ENCODE measurements around the gene PTDSS2. TPM values are rescaled to one million over a fixed set of nuclear protein-coding genes. Genes with fewer than 3 reads are reported as not detected.

Gene PTDSS2
- total and polyA plus RNA-seq, 2 of the 13 experiments (the other 11 are each of a cell fraction or from before 2014, with no cell fraction given), result 21.7 to 26.4 TPM

- TF ChIP-seq ZNF282 (IDR thresholded peaks at IDR 0.05; ENCODE audit: partially characterized antibody), result no peak
- no peak for TF ChIP-seq ZNF460 (CRISPR knock-in tag; IDR thresholded peaks at IDR 0.05; ENCODE audit: borderline replicate concordance)
- TF ChIP-seq ZNF296 (CRISPR knock-in tag; conservative IDR thresholded peaks at IDR 0.05), result peak; percentile 66; the same call in 1 of the 2 replicates
- no peak for TF ChIP-seq ZNF558 (CRISPR knock-in tag; IDR thresholded peaks at IDR 0.05; ENCODE audit: borderline replicate concordance)
- TF ChIP-seq FOXK1 (CRISPR knock-in tag; IDR thresholded peaks at IDR 0.05; ENCODE audit: borderline replicate concordance, low read depth), result no peak
- no peak for TF ChIP-seq KDM6A (CRISPR knock-in tag; IDR thresholded peaks at IDR 0.05; ENCODE audit: low read depth)
- peak; percentile 63; the same call in 1 of the 2 replicates for TF ChIP-seq ELF3 (CRISPR knock-in tag; IDR thresholded peaks at IDR 0.05)
- TF ChIP-seq HOXA9 (CRISPR knock-in tag; IDR thresholded peaks at IDR 0.05; ENCODE audit: borderline replicate concordance), result no peak
- no peak for TF ChIP-seq SMARCC2 (IDR thresholded peaks at IDR 0.05)
- TF ChIP-seq, protein P1, sequence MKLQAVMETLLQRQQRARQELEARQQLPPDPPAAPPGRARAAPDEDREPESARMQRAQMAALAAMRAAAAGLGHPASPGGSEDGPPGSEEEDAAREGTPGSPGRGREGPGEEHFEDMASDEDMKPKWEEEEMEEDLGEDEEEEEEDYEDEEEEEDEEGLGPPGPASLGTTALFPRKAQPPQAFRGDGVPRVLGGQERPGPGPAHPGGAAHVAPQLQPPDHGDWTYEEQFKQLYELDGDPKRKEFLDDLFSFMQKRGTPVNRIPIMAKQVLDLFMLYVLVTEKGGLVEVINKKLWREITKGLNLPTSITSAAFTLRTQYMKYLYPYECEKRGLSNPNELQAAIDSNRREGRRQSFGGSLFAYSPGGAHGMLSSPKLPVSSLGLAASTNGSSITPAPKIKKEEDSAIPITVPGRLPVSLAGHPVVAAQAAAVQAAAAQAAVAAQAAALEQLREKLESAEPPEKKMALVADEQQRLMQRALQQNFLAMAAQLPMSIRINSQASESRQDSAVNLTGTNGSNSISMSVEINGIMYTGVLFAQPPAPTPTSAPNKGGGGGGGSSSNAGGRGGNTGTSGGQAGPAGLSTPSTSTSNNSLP (IDR thresholded peaks at IDR 0.05; ENCODE audit: low read depth, low read length), result no peak
- TF ChIP-seq ZFYVE20 (CRISPR knock-in tag; IDR thresholded peaks at IDR 0.05; ENCODE audit: borderline replicate concordance, low read depth), result no peak
- TF ChIP-seq ZBTB42 (CRISPR knock-in tag; IDR thresholded peaks at IDR 0.05), result no peak
- TF ChIP-seq GTF3A (CRISPR knock-in tag; conservative IDR thresholded peaks at IDR 0.05), result no peak
- TF ChIP-seq, protein P2, sequence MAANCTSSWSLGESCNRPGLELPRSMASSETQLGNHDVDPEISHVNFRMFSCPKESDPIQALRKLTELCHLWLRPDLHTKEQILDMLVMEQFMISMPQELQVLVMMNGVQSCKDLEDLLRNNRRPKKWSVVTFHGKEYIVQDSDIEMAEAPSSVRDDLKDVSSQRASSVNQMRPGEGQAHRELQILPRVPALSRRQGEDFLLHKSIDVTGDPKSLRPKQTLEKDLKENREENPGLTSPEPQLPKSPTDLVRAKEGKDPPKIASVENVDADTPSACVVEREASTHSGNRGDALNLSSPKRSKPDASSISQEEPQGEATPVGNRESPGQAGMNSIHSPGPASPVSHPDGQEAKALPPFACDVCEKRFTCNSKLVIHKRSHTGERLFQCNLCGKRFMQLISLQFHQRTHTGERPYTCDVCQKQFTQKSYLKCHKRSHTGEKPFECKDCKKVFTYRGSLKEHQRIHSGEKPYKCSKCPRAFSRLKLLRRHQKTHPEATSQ (CRISPR knock-in tag; IDR thresholded peaks at IDR 0.05; ENCODE audit: borderline replicate concordance), result no peak; the same call in 1 of the 2 replicates
- no peak for TF ChIP-seq ZFP36L2 (CRISPR knock-in tag; IDR thresholded peaks at IDR 0.05)
- TF ChIP-seq MTA3 (CRISPR knock-in tag; IDR thresholded peaks at IDR 0.05), result no peak
- TF ChIP-seq HDAC6 (IDR thresholded peaks at IDR 0.05; ENCODE audit: low read depth, low read length), result no peak
- no peak for TF ChIP-seq PRMT3 (CRISPR knock-in tag; IDR thresholded peaks at IDR 0.05; ENCODE audit: borderline replicate concordance, low read depth)
- peak; percentile 22; the same call in 1 of the 2 replicates for TF ChIP-seq PITX1 (CRISPR knock-in tag; IDR thresholded peaks at IDR 0.05)
- TF ChIP-seq ZBTB8A (CRISPR knock-in tag; IDR thresholded peaks at IDR 0.05; ENCODE audit: borderline replicate concordance, low read depth), result no peak
- TF ChIP-seq MYC (CRISPR knock-in tag; IDR thresholded peaks at IDR 0.05; ENCODE audit: borderline replicate concordance), result peak; percentile 89; the same call in 1 of the 2 replicates
- TF ChIP-seq ATF1 (CRISPR knock-in tag; IDR thresholded peaks at IDR 0.05), result no peak
- TF ChIP-seq NFKB2 (CRISPR knock-in tag; IDR thresholded peaks at IDR 0.05; ENCODE audit: borderline replicate concordance), result peak; percentile 71; the same call in 1 of the 2 replicates
Observed at GRCh38 chr11:447923-448731, 2.0 kb upstream of the PTDSS2 start (continued).
